ENCODE data around the gene ABCA5.

The ABCA5 gene

GRCh38 chr17:69239611-69240600 is 87.0 kb downstream of the ABCA5 start:
- no peak for TF ChIP-seq CTCF (IDR thresholded peaks at IDR 0.05; ENCODE audit: borderline replicate concordance, insufficient read depth, low read depth, low read length)
- no peak overlapping the region for H3K4me3 ChIP-seq (ENCODE audit: low read depth, low read length)

GRCh38 chr17:69236946-69237345 is 90.0 kb downstream of the ABCA5 start:
- no peak overlapping the region for H3K4me3 ChIP-seq (ENCODE audit: low read depth, low read length)
- TF ChIP-seq CTCF (IDR thresholded peaks at IDR 0.05; ENCODE audit: borderline replicate concordance, insufficient read depth, low read depth, low read length): no peak

- TF ChIP-seq CTCF (IDR thresholded peaks at IDR 0.05; ENCODE audit: borderline replicate concordance, insufficient read depth, low read depth, low read length): no peak
- no peak overlapping the region for H3K4me3 ChIP-seq (ENCODE audit: low read depth, low read length)
These were observed 90.5 kb downstream of the ABCA5 start for GRCh38 chr17:69236464-69236863.

- peak; percentile 70; the same call in 1 of the 2 replicates for TF ChIP-seq CTCF (IDR thresholded peaks at IDR 0.05; ENCODE audit: borderline replicate concordance, insufficient read depth, low read depth, low read length)
- no peak overlapping the region for H3K4me3 ChIP-seq (ENCODE audit: low read depth, low read length)
These were observed 91.4 kb downstream of the ABCA5 start for GRCh38 chr17:69235338-69236058.

GRCh38 chr17:69232650-69233049 is 94.3 kb downstream of the ABCA5 start:
- no peak overlapping the region for H3K4me3 ChIP-seq (ENCODE audit: low read depth, low read length)
- no peak for TF ChIP-seq CTCF (IDR thresholded peaks at IDR 0.05; ENCODE audit: borderline replicate concordance, insufficient read depth, low read depth, low read length)

GRCh38 chr17:69231521-69231920 is 95.4 kb downstream of the ABCA5 start:
- no peak overlapping the region for H3K4me3 ChIP-seq (ENCODE audit: low read depth, low read length)
- no peak for TF ChIP-seq CTCF (IDR thresholded peaks at IDR 0.05; ENCODE audit: borderline replicate concordance, insufficient read depth, low read depth, low read length)

Data from GM12875 (cell line).